Measurements from ENCODE around the gene APOM. TPM values are rescaled to one million over a fixed set of nuclear protein-coding genes. Genes with fewer than 3 reads are reported as not detected.

Gene APOM
- total RNA-seq, 3 donors from 2014 or later (not counting 1 experiment from before 2014, with no cell fraction given) = 2.6 to 2.8 (median 2.7) TPM

- H3K4me3 ChIP-seq (ENCODE audit: low read length) = peak overlapping the region; percentile 80
- ATAC-seq (peak in 1 of 3 donors; percentile 1), DNase-seq (no peak)
- H3K27me3 ChIP-seq (ENCODE audit: control insufficient read depth, insufficient read depth, low read length) = no peaks in the 10 kb centered on the region
- no peaks in the 10 kb centered on the region for H3K9me3 ChIP-seq (ENCODE audit: control insufficient read depth, insufficient read depth, low read length)
- intact Hi-C loops (cut with micrococcal nuclease) = loop anchor here (2.0 to 5.0 kb wide), 2 partner anchors 38 to 50 kb away; partner anchors contain the start of genes BAG6 and GPANK1
- H3K27me3 Mint-ChIP-seq (ENCODE audit: low read depth in 2 of 2) = no peaks in the 10 kb centered on the region
- WGBS (ENCODE audit: insufficient coverage) = 2% methylated on average over 9 of the region's 10 CpGs
- no peak for TF ChIP-seq CTCF (IDR thresholded peaks at IDR 0.05)
- no peaks in the 10 kb centered on the region for H3K36me3 Mint-ChIP-seq
- peaks cover 24 to 32% of the 10 kb centered on the region in 2 donors for H3K4me1 Mint-ChIP-seq
- H3K27ac ChIP-seq (ENCODE audit: low read length) = peak overlapping the region; percentile 98
- peaks cover 21% of the 10 kb centered on the region for H3K36me3 ChIP-seq (ENCODE audit: control insufficient read depth, insufficient read depth, low read length)
- H3K4me3 Mint-ChIP-seq = peak overlapping the region; percentile 99
- peak overlapping the region; percentile 96 to 98 for H3K27ac Mint-ChIP-seq
- H3K4me1 ChIP-seq (ENCODE audit: control insufficient read depth, insufficient read depth, low read length) = peaks cover 28% of the 10 kb centered on the region
- no peaks in the 10 kb centered on the region for H3K9me3 Mint-ChIP-seq
Observed at GRCh38 chr6:31702405-31702818, 46.7 kb downstream of the APOM start.

- Mint-ChIP-seq H3K27ac (peak within 1 kb of the TSS; percentile 96 to 98), H3K27me3 (ENCODE audit: low read depth in 2 of 2) (no peaks in the 10 kb centered on the region), H3K36me3 (no peaks in the 10 kb centered on the region), H3K4me1 (peaks cover 24 to 27% of the 10 kb centered on the region in 2 donors), H3K4me3 (peak within 1 kb of the TSS; percentile 99), H3K9me3 (no peaks in the 10 kb centered on the region)
- ATAC-seq = peak; percentile 93 to 97 (median 95)
- H3K27me3 ChIP-seq (ENCODE audit: control insufficient read depth, insufficient read depth, low read length) = no peaks in the 10 kb centered on the region
- peak within 1 kb of the TSS; percentile 98 for H3K27ac ChIP-seq (ENCODE audit: low read length)
- peak within 1 kb of the TSS; percentile 80 for H3K4me3 ChIP-seq (ENCODE audit: low read length)
- intact Hi-C loops (cut with micrococcal nuclease) = loop anchor here (1.0 to 5.0 kb wide), 3 partner anchors 35 to 51 kb away; partner anchors contain the start of genes BAG6 and GPANK1
- peaks cover 17% of the 10 kb centered on the region for H3K36me3 ChIP-seq (ENCODE audit: control insufficient read depth, insufficient read depth, low read length)
- H3K4me1 ChIP-seq (ENCODE audit: control insufficient read depth, insufficient read depth, low read length) = peaks cover 28% of the 10 kb centered on the region
- WGBS (ENCODE audit: insufficient coverage) = 1% methylated on average over 54 of the region's 54 CpGs
- H3K9me3 ChIP-seq (ENCODE audit: control insufficient read depth, insufficient read depth, low read length) = no peaks in the 10 kb centered on the region
- no peak for TF ChIP-seq CTCF (IDR thresholded peaks at IDR 0.05)
- peak; percentile 97 to 99 for DNase-seq
Observed at GRCh38 chr6:31702819-31703716, 47.4 kb downstream of the APOM start, which contains the start of gene ABHD16A. Gene ABHD16A (minus strand): TSS chr6:31703324. CDS start chr6:31703281, 43 bp downstream.

- whole genome bisulfite sequencing (ENCODE audit: insufficient coverage) = 91% methylated on average over 5 of the region's 6 CpGs
- Mint-ChIP-seq H3K27me3 (ENCODE audit: low read depth in 2 of 2) (no peaks in the 10 kb centered on the region), H3K4me1 (peaks cover 26 to 28% of the 10 kb centered on the region in 2 donors), H3K4me3 (no peak overlapping the region), H3K9me3 (no peaks in the 10 kb centered on the region), H3K27ac (no peak overlapping the region), H3K36me3 (no peaks in the 10 kb centered on the region)
- intact Hi-C loops (cut with micrococcal nuclease) = no loop called here
- Histone ChIP-seq H3K36me3 (ENCODE audit: control insufficient read depth, insufficient read depth, low read length) (peaks cover 4% of the 10 kb centered on the region), H3K4me3 (ENCODE audit: low read length) (no peak overlapping the region), H3K9me3 (ENCODE audit: control insufficient read depth, insufficient read depth, low read length) (no peaks in the 10 kb centered on the region), H3K4me1 (ENCODE audit: control insufficient read depth, insufficient read depth, low read length) (peaks cover 32% of the 10 kb centered on the region), H3K27ac (ENCODE audit: low read length) (no peak overlapping the region), H3K27me3 (ENCODE audit: control insufficient read depth, insufficient read depth, low read length) (no peaks in the 10 kb centered on the region)
- TF ChIP-seq CTCF (IDR thresholded peaks at IDR 0.05) = no peak
- no peak for DNase-seq
- no peak for ATAC-seq
Observed at GRCh38 chr6:31705931-31706330, 50.2 kb downstream of the APOM start.

Data from natural killer cell (primary cell).